LNCAP (cell line): ENCODE results near the gene BOLA3.

Experiments
- CTCF ChIP-seq: fragments of 450-650 bp; IDR thresholded peaks from 2 replicates; pipeline ENCODE4 v1.5.1; 2017; ENCODE audit warnings: mild to moderate bottlenecking

Gene BOLA3

GRCh38 chr2:74105413-74105812, 42.3 kb downstream of the BOLA3 start:
- no peak for TF ChIP-seq CTCF

GRCh38 chr2:74104839-74105238, 42.9 kb downstream of the BOLA3 start:
- no peak for TF ChIP-seq CTCF

GRCh38 chr2:74103763-74104162, 43.9 kb downstream of the BOLA3 start:
- TF ChIP-seq CTCF, result no peak

GRCh38 chr2:74102516-74102915, 45.2 kb downstream of the BOLA3 start:
- no peak for TF ChIP-seq CTCF

GRCh38 chr2:74101574-74102300, 46.0 kb downstream of the BOLA3 start:
- no peak for TF ChIP-seq CTCF

GRCh38 chr2:74100254-74101216, 47.2 kb downstream of the BOLA3 start:
- no peak for TF ChIP-seq CTCF

- TF ChIP-seq CTCF, result no peak
These were observed 47.9 kb downstream of the BOLA3 start for GRCh38 chr2:74099835-74100234.
